GM12875 (cell line): ENCODE data around the gene NAV1.

ENCODE experiments used
- H3K4me3 ChIP-seq: one replicate; pipeline ENCODE4 v1.5.1; 2011; ENCODE audit warnings: low read depth, low read length, control low read depth
- TF ChIP-seq, protein P1 (sequence below): IDR thresholded peaks from 2 replicates; pipeline ENCODE4 v1.5.1; 2011; ENCODE audit warnings: low read depth, mild to moderate bottlenecking, control low read depth, inconsistent platforms, low read length, moderate library complexity, borderline replicate concordance; ENCODE audit not compliant: insufficient read depth

The NAV1 gene

DNA sequence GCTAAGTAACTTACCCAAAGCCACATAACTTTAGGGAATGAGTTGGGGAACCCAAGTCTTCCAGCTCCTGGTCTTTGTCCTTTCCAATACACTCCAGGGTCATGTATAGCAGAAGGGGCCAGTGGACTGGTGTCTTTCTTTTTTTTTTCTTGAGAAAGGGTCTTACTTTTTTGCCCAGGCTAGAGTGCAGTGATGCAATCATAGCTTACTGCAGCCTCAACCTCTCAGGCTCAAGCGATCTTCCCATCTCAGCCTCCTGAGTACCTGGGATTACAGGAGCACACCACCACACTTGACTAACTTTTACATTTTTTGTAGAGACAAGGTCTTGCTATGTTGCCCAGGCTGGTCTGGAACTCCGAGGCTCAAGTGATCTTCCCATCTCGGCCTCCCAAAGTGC is 12.2 kb downstream of the NAV1 start:
- TF ChIP-seq, protein P1, sequence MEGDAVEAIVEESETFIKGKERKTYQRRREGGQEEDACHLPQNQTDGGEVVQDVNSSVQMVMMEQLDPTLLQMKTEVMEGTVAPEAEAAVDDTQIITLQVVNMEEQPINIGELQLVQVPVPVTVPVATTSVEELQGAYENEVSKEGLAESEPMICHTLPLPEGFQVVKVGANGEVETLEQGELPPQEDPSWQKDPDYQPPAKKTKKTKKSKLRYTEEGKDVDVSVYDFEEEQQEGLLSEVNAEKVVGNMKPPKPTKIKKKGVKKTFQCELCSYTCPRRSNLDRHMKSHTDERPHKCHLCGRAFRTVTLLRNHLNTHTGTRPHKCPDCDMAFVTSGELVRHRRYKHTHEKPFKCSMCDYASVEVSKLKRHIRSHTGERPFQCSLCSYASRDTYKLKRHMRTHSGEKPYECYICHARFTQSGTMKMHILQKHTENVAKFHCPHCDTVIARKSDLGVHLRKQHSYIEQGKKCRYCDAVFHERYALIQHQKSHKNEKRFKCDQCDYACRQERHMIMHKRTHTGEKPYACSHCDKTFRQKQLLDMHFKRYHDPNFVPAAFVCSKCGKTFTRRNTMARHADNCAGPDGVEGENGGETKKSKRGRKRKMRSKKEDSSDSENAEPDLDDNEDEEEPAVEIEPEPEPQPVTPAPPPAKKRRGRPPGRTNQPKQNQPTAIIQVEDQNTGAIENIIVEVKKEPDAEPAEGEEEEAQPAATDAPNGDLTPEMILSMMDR, result no peak
- no peak overlapping the region for H3K4me3 ChIP-seq

DNA sequence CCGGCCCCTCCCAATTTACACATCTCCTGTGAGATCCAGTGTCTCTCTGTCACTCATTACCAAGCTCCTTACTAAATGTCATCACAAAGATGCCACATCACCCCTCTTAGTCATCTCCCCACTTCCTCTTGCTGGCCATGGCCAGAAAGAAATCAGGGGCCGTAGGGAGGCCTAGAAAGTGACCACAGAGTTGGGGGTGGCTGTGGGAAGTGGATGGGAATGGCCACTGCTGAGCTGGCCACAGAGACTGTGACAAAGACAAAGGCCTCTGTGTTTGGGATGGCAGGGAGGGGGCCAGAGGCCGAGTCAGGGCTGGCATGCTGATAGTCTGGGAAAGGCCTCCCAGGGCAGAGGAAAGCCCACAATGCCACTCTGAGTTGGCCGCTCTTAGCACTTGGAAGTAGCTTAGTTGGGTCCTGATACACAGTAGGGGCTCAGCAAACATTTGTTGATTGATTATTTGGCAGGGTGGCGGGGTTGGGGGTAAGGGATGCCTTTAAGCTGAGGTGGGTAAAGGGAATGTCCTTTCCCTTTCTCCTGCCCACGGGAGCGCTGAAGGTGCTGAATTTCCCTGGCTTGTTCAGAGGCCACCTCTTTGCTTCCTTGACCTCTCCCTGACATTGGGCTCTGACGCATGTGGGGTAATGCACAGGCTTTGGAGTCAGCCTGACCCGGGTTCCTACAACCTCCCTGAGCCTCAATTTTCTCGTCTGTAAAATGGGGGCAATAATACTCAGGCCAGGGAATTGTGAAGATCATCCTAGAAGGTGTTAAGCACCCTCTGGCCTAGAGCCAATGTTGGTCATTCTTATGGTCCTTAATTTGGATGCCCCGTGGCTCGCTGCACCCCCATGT is 13.2 kb downstream of the NAV1 start:
- TF ChIP-seq, protein P1, result no peak
- H3K4me3 ChIP-seq, result no peak overlapping the region

DNA sequence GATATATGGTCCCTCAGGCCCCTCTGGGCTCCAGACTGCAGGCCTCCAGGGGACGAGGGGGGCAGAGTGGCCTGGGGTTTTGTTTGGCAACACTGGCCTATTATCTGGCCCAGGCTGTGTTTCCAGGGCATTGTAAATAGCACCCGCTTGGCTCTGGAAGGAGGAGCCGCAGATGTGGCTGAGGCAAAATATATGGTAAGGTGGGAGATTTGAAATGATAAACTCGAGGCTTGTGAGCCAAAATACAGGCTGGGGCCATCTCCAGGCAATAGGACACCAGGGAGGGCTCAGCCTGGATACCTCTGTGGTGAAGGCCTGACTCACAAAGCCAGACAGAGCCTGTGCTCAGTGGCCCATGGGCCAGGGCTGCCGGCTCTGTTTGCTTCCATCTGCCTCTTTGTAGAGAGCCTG is 14.0 kb downstream of the NAV1 start:
- TF ChIP-seq, protein P1, result no peak
- no peak overlapping the region for H3K4me3 ChIP-seq

DNA sequence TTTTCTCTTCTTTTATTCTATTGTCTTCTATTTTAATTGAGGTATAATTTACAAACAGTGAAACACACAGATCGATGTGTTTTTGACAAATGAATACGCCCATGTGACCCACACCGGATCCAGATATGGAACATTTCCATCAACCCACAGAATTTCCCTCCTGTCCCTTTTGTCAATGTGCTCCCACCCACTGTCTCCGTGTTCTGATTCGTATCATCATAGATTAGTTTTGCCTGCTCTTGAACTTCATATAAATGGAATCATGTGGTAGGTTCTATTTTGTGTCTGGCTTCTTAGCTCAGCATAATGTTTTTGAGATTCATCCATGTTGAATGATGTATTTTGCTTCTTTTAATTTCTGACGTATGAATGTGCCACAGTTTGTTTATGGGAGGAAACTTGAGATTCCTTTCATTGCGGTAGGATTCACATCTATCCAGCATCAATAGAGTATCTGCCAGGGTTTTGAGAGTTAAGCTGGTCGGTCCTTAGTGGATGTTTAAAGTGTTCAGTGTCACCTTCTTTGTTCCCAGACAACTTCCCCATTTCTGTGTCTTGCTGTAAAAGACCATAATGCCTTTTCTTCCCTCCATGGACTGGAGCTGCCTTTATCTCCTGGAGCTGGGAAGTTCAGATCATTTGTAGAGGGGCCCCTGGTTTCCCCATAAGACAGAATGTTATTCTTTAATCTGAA is 14.7 kb downstream of the NAV1 start:
- H3K4me3 ChIP-seq, result no peak overlapping the region
- TF ChIP-seq, protein P1, result no peak

DNA sequence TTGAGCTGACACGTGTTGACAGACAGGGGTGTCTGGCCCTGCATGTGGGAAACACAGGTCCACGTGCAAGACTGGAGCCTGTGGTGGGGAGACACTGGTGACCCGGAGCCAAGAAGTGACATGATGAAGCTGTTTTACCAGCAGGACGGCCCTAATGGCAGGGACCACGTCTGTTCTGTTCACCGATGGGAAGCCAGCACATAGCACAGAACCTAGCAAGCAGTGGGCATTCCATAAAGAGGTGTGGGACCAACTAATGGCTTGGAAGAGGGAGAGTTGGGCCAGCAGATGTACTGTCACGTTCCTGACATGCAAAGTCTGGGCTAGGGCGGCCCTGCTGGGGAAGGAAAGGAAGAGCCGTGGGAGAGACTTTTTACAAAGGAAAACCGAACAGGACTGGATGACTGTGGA is 15.3 kb downstream of the NAV1 start:
- TF ChIP-seq, protein P1, result no peak
- no peak overlapping the region for H3K4me3 ChIP-seq

DNA sequence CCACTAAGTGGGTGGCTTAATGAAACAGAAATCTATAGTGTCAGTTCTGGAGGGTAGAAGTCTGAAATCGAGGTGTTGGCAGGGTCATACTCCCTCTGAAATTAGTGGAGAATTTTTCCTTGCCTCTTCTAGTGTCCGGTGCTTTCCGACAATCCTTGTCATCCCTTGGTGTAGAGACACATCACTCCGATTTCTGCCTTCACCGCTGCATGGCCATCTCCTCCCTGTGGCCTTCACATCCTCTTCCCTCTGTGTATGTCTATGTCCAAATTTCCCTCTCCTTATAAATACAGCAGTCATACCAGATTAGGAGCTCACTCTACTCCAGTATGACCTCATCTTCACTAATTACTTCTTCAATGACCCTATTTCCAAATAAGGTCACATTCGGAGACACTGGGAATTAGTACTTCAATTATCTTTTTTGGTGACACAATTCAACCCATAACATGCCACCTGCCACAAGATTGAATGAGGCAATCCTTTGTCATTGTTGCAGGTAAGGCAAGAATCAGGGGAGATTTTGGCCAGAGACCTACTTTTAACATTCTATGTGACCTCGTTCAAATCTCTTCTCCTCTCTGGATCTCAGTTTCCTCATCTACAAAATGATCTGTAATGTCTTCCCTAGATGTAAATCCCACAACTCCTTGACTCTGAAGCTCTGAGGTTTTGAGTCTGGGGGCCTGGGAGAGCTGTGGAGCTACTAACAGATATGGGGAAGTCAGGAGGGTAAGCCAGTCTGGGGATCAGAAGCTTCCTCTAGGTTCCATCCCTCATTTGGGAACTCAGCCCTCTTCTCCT is 16.1 kb downstream of the NAV1 start:
- TF ChIP-seq, protein P1, result no peak

More for the DNA sequence above, 16.1 kb downstream of the NAV1 start:
- H3K4me3 ChIP-seq, result no peak overlapping the region
